ENCODE measurements around the gene PIGS.

The PIGS gene

DNA sequence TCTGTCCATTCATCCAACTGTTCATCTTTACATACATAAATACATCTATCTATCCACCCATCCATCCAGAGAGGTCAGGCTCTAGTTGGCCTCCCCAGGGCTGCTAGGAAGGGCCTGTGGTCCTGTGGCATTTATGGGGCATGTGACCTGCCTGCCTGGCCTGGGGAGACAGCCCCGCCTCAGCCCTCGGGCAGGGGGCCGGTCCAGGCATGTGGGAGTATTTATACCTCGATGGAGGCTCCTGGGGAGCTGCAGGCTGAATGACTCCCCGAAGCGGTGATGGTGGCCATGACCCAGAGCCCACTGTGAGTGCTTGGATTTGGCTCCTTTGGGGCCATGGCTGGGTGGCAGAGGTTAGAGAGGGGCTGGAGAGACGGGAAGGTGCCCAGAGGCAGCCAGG lies 57.8 kb downstream of the PIGS start:
- H3K4me3 ChIP-seq (ENCODE audit: low read depth, low read length) = no peak overlapping the region

DNA sequence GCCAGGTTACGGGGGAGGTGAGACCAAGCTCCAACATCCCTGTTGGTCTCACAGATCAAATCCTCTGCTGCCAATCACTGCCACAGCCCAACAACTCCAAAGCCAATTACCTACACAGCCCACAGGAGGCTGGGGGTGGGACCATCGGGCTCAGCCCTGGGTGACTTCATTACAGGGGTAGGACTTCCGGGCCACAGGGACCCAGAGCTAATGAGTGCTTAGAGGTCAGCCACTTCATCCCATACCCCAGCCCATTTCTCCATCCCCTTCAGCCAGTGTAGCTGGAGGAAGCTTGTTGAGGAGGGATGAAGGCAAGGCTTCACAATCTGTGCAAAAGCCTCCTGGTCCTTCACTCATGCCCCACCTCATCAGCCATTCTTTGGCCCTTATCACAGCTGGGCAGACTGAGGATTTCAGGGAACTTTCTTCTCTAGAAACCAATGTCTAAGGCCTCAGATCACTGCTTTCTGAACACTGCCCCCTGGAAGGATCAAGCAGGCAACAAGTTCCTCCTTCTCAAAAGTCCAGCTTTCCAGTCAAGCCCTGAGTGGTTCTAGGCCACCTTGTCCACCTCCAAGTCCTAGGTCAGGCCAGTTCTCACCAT lies 59.4 kb downstream of the PIGS start:
- H3K4me3 ChIP-seq (ENCODE audit: low read depth, low read length) = no peak overlapping the region
- TF ChIP-seq, protein P1, sequence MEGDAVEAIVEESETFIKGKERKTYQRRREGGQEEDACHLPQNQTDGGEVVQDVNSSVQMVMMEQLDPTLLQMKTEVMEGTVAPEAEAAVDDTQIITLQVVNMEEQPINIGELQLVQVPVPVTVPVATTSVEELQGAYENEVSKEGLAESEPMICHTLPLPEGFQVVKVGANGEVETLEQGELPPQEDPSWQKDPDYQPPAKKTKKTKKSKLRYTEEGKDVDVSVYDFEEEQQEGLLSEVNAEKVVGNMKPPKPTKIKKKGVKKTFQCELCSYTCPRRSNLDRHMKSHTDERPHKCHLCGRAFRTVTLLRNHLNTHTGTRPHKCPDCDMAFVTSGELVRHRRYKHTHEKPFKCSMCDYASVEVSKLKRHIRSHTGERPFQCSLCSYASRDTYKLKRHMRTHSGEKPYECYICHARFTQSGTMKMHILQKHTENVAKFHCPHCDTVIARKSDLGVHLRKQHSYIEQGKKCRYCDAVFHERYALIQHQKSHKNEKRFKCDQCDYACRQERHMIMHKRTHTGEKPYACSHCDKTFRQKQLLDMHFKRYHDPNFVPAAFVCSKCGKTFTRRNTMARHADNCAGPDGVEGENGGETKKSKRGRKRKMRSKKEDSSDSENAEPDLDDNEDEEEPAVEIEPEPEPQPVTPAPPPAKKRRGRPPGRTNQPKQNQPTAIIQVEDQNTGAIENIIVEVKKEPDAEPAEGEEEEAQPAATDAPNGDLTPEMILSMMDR (IDR thresholded peaks at IDR 0.05; ENCODE audit: low read depth, low read length) = no peak

More for the DNA sequence above, 57.8 kb downstream of the PIGS start:
- TF ChIP-seq, protein P1 (IDR thresholded peaks at IDR 0.05; ENCODE audit: low read depth, low read length) = no peak

DNA sequence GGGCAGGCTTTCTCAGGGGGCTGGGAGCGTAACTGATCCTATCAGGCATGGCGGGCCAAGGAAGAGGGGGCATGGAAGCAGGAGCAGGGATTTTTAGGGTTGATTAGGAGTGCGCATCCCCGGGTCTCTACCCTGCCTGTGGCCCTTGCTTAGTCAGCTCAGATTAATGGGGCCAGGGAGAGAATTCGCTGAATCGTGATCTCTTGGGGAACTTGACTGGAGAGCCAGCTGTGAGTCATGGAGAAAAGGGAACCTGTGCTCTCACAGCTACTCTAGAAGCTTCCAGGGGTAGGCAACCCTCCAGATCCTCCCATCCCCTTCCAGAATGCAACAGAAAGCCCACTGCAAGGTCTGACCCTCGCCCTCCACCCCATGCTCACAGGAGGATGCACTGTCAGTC lies 61.5 kb downstream of the PIGS start:
- H3K4me3 ChIP-seq (ENCODE audit: low read depth, low read length) = no peak overlapping the region
- TF ChIP-seq, protein P1 (IDR thresholded peaks at IDR 0.05; ENCODE audit: low read depth, low read length) = no peak

DNA sequence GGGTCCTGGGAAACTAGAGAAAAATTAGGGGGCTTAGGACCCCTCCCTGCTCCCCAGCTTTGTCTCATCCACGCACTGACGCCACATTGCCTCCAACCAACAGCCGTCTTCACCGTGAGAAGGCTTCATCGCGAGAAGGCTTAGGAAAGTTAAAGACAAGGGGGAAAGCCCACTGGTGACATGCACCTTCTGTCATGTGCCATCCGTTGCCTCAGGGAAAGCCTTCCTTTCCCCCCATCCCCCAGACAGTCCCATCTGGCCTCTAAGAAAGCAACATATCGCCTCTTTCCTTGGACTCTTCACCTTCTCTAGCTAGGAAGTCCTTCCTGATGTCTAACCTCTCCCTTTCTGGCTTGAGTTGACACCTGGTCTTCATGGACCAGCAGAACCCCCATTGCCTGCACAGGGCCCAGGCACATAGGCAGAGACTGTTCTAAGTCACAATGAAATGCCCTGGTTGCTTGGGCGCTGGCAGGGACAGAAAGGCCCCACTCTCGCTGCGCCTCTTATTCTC lies 63.1 kb downstream of the PIGS start:
- H3K4me3 ChIP-seq (ENCODE audit: low read depth, low read length) = no peak overlapping the region
- TF ChIP-seq, protein P1 (IDR thresholded peaks at IDR 0.05; ENCODE audit: low read depth, low read length) = no peak

DNA sequence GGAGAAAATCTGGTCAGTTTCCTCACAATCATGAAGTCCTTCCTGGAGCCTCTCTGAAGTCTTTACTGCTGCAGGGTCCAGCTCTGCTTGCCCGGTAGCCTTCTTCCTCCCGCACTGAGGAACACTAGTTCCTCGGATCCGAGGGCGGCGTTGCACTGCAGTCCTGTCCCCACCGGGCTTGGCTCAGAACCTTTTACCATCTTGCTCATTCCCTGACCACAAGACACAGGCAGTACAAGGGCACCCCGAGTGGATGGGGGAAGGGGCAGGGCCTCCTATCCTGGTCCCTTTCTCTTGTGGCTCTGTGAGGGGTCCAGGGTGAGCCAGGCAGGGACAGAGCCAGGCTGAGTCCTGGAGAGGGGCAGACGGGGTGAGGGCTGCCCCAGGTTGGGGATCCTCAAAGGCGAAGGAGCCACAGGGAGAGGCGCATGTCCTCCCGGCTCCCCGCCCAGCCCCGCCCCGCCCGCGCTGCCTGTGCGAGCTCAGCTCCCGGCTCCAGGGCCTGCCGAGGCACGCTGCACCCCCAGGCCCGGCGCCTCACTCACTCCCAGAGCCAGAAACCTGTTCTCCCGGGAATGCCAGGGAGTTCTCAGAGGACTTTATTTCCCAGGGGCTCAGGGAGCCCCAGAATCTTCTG lies 63.6 kb downstream of the PIGS start:
- TF ChIP-seq, protein P1 (IDR thresholded peaks at IDR 0.05; ENCODE audit: low read depth, low read length) = no peak
- H3K4me3 ChIP-seq (ENCODE audit: low read depth, low read length) = no peak overlapping the region

DNA sequence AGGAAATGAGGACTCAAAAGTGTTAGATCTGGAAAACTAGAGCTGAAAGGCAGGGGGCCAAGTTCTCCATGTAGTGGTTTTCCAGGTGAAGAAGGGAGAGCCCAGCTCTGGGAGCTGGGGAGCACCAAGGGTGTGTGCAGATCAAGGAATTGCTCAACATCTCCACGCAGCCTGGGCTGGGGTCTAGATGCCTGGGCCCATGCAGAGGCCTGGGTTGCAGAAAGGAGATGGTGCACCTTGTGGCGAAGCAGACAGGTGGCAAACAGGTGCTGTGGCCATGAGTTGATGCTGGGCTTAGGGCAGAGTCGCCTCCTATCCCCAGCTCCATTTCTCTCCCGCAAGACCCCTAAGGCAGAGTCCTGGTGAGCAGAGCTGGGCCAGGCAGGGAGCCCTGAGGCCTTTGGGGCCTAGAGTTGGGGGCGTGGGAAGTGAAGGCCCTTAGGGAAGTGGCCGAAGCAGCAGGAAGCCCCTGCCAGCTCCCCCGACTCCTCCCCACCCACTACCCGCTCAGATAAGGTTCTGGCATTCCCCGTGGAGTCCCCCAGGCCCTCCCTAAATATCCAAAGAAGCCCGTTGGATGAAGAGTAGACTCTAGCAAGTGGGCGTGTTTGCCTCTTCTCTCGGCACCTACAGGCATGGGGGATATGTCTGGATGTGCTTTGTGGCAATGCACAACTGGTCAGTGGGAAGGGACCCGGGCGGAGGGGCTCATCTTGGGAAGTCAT lies 64.4 kb downstream of the PIGS start:
- TF ChIP-seq, protein P1 (IDR thresholded peaks at IDR 0.05; ENCODE audit: low read depth, low read length) = no peak
- no peak overlapping the region for H3K4me3 ChIP-seq (ENCODE audit: low read depth, low read length)
